Activated CD4-positive, alpha-beta T cell treated with anti-CD3 and anti-CD28 coated beads, Interleukin-10, Interleukin-2, amounts not matched to agents 100 ng/mL and 50 ng/mL, durations not matched to agents 16 hours and 8 hours (primary cell): ENCODE data around the gene DEFB115.
A peak's percentile ranks its signal among the peaks of the same experiment; 100 is the strongest.
"Not testable (repeated sequence)": the region's sequence is repeated elsewhere in the genome, so short reads cannot be mapped to it uniquely, and the experiment has no call there.

Source experiments
- DNase-seq: peaks from one replicate; pipeline ENCODE4 v3.0.0-alpha.2; 2020

DEFB115 gene

GRCh38 chr20:31257364-31257763 lies at the start of gene DEFB115:
Gene DEFB115 (plus strand): TSS chr20:31257664. CDS start chr20:31257664, 0 bp downstream.
- DNase-seq, result no peak

GRCh38 chr20:31236953-31237352 lies 20.5 kb upstream of the DEFB115 start:
- no peak for DNase-seq

- no peak for DNase-seq
Measured at GRCh38 chr20:31237763-31238162, 19.7 kb upstream of the DEFB115 start.

- no peak for DNase-seq
Measured at GRCh38 chr20:31239139-31239538, 18.3 kb upstream of the DEFB115 start.

- no peak for DNase-seq
Measured at GRCh38 chr20:31256959-31257358, 505 bp upstream of the DEFB115 start.

- peak; percentile 20 for DNase-seq
Measured at GRCh38 chr20:31260326-31260932, 3.0 kb downstream of the DEFB115 start.

GRCh38 chr20:31274441-31274840 lies 17.0 kb downstream of the DEFB115 start:
- no peak for DNase-seq

GRCh38 chr20:31278178-31278577 lies 20.7 kb downstream of the DEFB115 start:
- DNase-seq, result no peak

- not testable (repeated sequence) for DNase-seq
Measured at GRCh38 chr20:31284964-31285363, 27.5 kb downstream of the DEFB115 start.

GRCh38 chr20:31308535-31309162 lies 51.2 kb downstream of the DEFB115 start, which contains the start of gene DEFB116:
Gene DEFB116 (minus strand): TSS chr20:31308585. CDS start chr20:31308585, 0 bp downstream.
- no peak for DNase-seq
